ENCODE results near the gene JMJD8.
A peak's percentile ranks its signal among the peaks of the same experiment; 100 is the strongest.
"Not testable (repeated sequence)": the region's sequence is repeated elsewhere in the genome, so short reads cannot be mapped to it uniquely, and the experiment has no call there.

Gene JMJD8

GRCh38 chr16:692356-693108, 8.4 kb upstream of the JMJD8 start:
- H3K9me3 Mint-ChIP-seq = no peaks in the 10 kb centered on the region
- no peak overlapping the region for H3K27ac Mint-ChIP-seq
- peaks cover 7% of the 10 kb centered on the region for H3K36me3 Mint-ChIP-seq
- H3K4me1 Mint-ChIP-seq = peaks cover 25% of the 10 kb centered on the region
- ATAC-seq = no peak
- H3K4me3 Mint-ChIP-seq = peak overlapping the region; percentile 79
- no peak for DNase-seq (ENCODE audit: low spot score in 2 of 2)

GRCh38 chr16:691242-691641, 7.1 kb upstream of the JMJD8 start:
- peak overlapping the region; percentile 86 for H3K4me3 Mint-ChIP-seq
- peak overlapping the region; percentile 94 for H3K27ac Mint-ChIP-seq
- DNase-seq (ENCODE audit: low spot score in 2 of 2); H3K36me3 Mint-ChIP-seq; ATAC-seq; H3K9me3 Mint-ChIP-seq: not testable (repeated sequence)
- H3K4me1 Mint-ChIP-seq = peaks cover 25% of the 10 kb centered on the region

GRCh38 chr16:689175-689897, 5.2 kb upstream of the JMJD8 start:
- Mint-ChIP-seq H3K27ac (peak overlapping the region; percentile 94), H3K4me1 (peaks cover 31% of the 10 kb centered on the region), H3K9me3 (no peaks in the 10 kb centered on the region), H3K4me3 (peak overlapping the region; percentile 86), H3K36me3 (peaks cover 23% of the 10 kb centered on the region)
- DNase-seq (ENCODE audit: low spot score in 2 of 2) = no peak
- ATAC-seq = no peak

GRCh38 chr16:687499-687898, 3.4 kb upstream of the JMJD8 start:
- Mint-ChIP-seq H3K4me1 (peaks cover 41% of the 10 kb centered on the region), H3K9me3 (no peaks in the 10 kb centered on the region), H3K4me3 (no peak overlapping the region), H3K36me3 (peaks cover 38% of the 10 kb centered on the region), H3K27ac (no peak overlapping the region)
- ATAC-seq (no peak), DNase-seq (ENCODE audit: low spot score in 2 of 2) (no peak)

- Mint-ChIP-seq H3K4me3 (no peak overlapping the region), H3K36me3 (peaks cover 45% of the 10 kb centered on the region), H3K9me3 (no peaks in the 10 kb centered on the region), H3K27ac (no peak overlapping the region), H3K4me1 (peaks cover 50% of the 10 kb centered on the region)
- no peak for ATAC-seq
- DNase-seq (ENCODE audit: low spot score in 2 of 2) = no peak
Observed at GRCh38 chr16:686459-687260, 2.5 kb upstream of the JMJD8 start.

GRCh38 chr16:685967-686366, 1.8 kb upstream of the JMJD8 start:
- H3K4me3 Mint-ChIP-seq = peak overlapping the region; percentile 23
- H3K36me3 Mint-ChIP-seq = peaks cover 49% of the 10 kb centered on the region
- H3K4me1 Mint-ChIP-seq = peaks cover 52% of the 10 kb centered on the region
- H3K27ac Mint-ChIP-seq = peak overlapping the region; percentile 45
- H3K9me3 Mint-ChIP-seq = no peaks in the 10 kb centered on the region
- DNase-seq (ENCODE audit: low spot score in 2 of 2) (no peak), ATAC-seq (no peak)

GRCh38 chr16:684961-685696, 995 bp upstream of the JMJD8 start:
- peaks cover 48% of the 10 kb centered on the region for H3K36me3 Mint-ChIP-seq
- no peak for DNase-seq (ENCODE audit: low spot score in 2 of 2)
- no peak for ATAC-seq
- H3K4me1 Mint-ChIP-seq = peaks cover 51% of the 10 kb centered on the region
- no peaks in the 10 kb centered on the region for H3K9me3 Mint-ChIP-seq
- peak overlapping the region; percentile 89 for H3K27ac Mint-ChIP-seq
- peak overlapping the region; percentile 73 for H3K4me3 Mint-ChIP-seq

- H3K36me3 Mint-ChIP-seq = peaks cover 48% of the 10 kb centered on the region
- ATAC-seq (no peak), DNase-seq (ENCODE audit: low spot score in 2 of 2) (no peak)
- H3K4me1 Mint-ChIP-seq = peaks cover 50% of the 10 kb centered on the region
- peak overlapping the region; percentile 73 for H3K4me3 Mint-ChIP-seq
- peak overlapping the region; percentile 89 for H3K27ac Mint-ChIP-seq
- H3K9me3 Mint-ChIP-seq = no peaks in the 10 kb centered on the region
Observed at GRCh38 chr16:683396-684070, 601 bp downstream of the JMJD8 start.

- ATAC-seq = no peak
- peak overlapping the region; percentile 89 for H3K27ac Mint-ChIP-seq
- peaks cover 49% of the 10 kb centered on the region for H3K4me1 Mint-ChIP-seq
- H3K4me3 Mint-ChIP-seq = peak overlapping the region; percentile 73
- DNase-seq (ENCODE audit: low spot score in 2 of 2) = no peak
- H3K9me3 Mint-ChIP-seq = no peaks in the 10 kb centered on the region
- peaks cover 48% of the 10 kb centered on the region for H3K36me3 Mint-ChIP-seq
Observed at GRCh38 chr16:682493-683395, 1.4 kb downstream of the JMJD8 start.

GRCh38 chr16:681746-682427, 2.2 kb downstream of the JMJD8 start:
- Mint-ChIP-seq H3K27ac (peak overlapping the region; percentile 89), H3K4me1 (peaks cover 49% of the 10 kb centered on the region), H3K4me3 (peak overlapping the region; percentile 73), H3K36me3 (peaks cover 48% of the 10 kb centered on the region), H3K9me3 (no peaks in the 10 kb centered on the region)
- no peak for DNase-seq (ENCODE audit: low spot score in 2 of 2)
- ATAC-seq = no peak

- peak overlapping the region; percentile 73 for H3K4me3 Mint-ChIP-seq
- peaks cover 49% of the 10 kb centered on the region for H3K4me1 Mint-ChIP-seq
- no peaks in the 10 kb centered on the region for H3K9me3 Mint-ChIP-seq
- ATAC-seq (no peak), DNase-seq (ENCODE audit: low spot score in 2 of 2) (no peak)
- H3K36me3 Mint-ChIP-seq = peaks cover 44% of the 10 kb centered on the region
- peak overlapping the region; percentile 80 for H3K27ac Mint-ChIP-seq
Observed at GRCh38 chr16:680967-681745, 3.0 kb downstream of the JMJD8 start.

- no peaks in the 10 kb centered on the region for H3K9me3 Mint-ChIP-seq
- peak overlapping the region; percentile 80 for H3K27ac Mint-ChIP-seq
Observed at GRCh38 chr16:680625-680945, 3.5 kb downstream of the JMJD8 start.

More at GRCh38 chr16:680625-680945, 3.5 kb downstream of the JMJD8 start:
- ATAC-seq (no peak), DNase-seq (ENCODE audit: low spot score in 2 of 2) (no peak)
- Mint-ChIP-seq H3K4me1 (peaks cover 44% of the 10 kb centered on the region), H3K36me3 (peaks cover 39% of the 10 kb centered on the region), H3K4me3 (peak overlapping the region; percentile 73)

Data from stimulated activated effector memory CD8-positive, alpha-beta T cell treated with anti-CD3 and anti-CD28 coated beads, Interleukin-12 subunit alpha, Interleukin-12 subunit beta, amount 100 ng/mL, for 72 hours (primary cell).